H1 (cell line): ENCODE data around the gene FRRS1.

Experiments
- BRCA1 ChIP-seq: IDR thresholded peaks from 2 replicates; pipeline ENCODE4 v1.6.1; 2012; ENCODE audit warnings: low read depth, low read length, improper control_type of control experiment
- CHD2 ChIP-seq: IDR thresholded peaks from 2 replicates; pipeline ENCODE4 v1.6.1; 2012; ENCODE audit warnings: low read length, improper control_type of control experiment
- EP300 ChIP-seq, 2 experiments: IDR thresholded peaks; 1 replicate in 1 of 2; 2 replicates in 1 of 2; pipeline ENCODE4 v1.6.1; 2011 to 2012; ENCODE audit warnings: low read depth in 2 of 2, low read length in 2 of 2, mild to moderate bottlenecking in 2 of 2, borderline replicate concordance in 1 of 2, inconsistent platforms in 1 of 2, moderate library complexity in 1 of 2
- TAF1 ChIP-seq: IDR thresholded peaks from 2 replicates; pipeline ENCODE4 v1.6.1; 2011; ENCODE audit warnings: mild to moderate bottlenecking, low read depth, low read length
- TF ChIP-seq, protein P1 (sequence below), 3 experiments: IDR thresholded peaks; 1 replicate in 2 of 3; 2 replicates in 1 of 3; pipeline versions ENCODE4 v1.5.1 to v1.6.1; 2011; ENCODE audit warnings: low read length in 3 of 3, mild to moderate bottlenecking in 3 of 3, inconsistent platforms in 2 of 3, low read depth in 1 of 3, moderate library complexity in 1 of 3; ENCODE audit not compliant: insufficient read depth in 1 of 3; ENCODE audit errors: control extremely low read depth in 1 of 3

DNA sequence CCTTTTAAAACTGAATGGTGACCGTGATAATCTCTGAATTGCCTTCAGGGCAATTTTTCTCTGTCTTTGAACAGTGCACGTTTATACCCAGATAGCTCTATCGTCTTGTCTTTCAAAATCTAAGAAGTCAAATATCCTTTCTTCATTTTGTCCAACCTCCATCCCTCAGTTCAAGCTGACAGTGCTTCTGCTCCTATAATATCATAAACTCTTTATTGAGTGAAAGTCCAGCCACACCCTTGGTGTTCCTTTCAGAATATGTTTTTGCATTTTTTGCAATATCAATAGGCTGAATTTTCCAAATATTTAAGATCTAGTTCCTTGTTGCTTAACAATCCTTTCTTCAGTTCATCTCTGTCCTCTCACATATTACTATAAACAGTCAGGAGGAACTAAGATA, 35.1 kb upstream of the FRRS1 start:
- no peak for TF ChIP-seq BRCA1
- TF ChIP-seq CHD2 = no peak
- no peak for TF ChIP-seq EP300 (IDR thresholded peaks at IDR 0.05; ENCODE audit: borderline replicate concordance in 1 of 2, low read depth in 2 of 2, low read length in 2 of 2)
- TF ChIP-seq TAF1 = no peak
- TF ChIP-seq, protein P1, sequence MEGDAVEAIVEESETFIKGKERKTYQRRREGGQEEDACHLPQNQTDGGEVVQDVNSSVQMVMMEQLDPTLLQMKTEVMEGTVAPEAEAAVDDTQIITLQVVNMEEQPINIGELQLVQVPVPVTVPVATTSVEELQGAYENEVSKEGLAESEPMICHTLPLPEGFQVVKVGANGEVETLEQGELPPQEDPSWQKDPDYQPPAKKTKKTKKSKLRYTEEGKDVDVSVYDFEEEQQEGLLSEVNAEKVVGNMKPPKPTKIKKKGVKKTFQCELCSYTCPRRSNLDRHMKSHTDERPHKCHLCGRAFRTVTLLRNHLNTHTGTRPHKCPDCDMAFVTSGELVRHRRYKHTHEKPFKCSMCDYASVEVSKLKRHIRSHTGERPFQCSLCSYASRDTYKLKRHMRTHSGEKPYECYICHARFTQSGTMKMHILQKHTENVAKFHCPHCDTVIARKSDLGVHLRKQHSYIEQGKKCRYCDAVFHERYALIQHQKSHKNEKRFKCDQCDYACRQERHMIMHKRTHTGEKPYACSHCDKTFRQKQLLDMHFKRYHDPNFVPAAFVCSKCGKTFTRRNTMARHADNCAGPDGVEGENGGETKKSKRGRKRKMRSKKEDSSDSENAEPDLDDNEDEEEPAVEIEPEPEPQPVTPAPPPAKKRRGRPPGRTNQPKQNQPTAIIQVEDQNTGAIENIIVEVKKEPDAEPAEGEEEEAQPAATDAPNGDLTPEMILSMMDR (IDR thresholded peaks at IDR 0.05; ENCODE audit: control extremely low read depth in 1 of 3, insufficient read depth in 1 of 3, low read depth in 1 of 3, low read length in 3 of 3) = no peak
